ENCODE measurements around the gene DEPP1. TPM values are rescaled to one million over a fixed set of nuclear protein-coding genes. Genes with fewer than 3 reads are reported as not detected.

DEPP1 gene
- total and polyA plus RNA-seq, 2 of the 13 experiments (the other 11 are each of a cell fraction or from before 2014, with no cell fraction given), result 14.8 to 270 TPM

DNA sequence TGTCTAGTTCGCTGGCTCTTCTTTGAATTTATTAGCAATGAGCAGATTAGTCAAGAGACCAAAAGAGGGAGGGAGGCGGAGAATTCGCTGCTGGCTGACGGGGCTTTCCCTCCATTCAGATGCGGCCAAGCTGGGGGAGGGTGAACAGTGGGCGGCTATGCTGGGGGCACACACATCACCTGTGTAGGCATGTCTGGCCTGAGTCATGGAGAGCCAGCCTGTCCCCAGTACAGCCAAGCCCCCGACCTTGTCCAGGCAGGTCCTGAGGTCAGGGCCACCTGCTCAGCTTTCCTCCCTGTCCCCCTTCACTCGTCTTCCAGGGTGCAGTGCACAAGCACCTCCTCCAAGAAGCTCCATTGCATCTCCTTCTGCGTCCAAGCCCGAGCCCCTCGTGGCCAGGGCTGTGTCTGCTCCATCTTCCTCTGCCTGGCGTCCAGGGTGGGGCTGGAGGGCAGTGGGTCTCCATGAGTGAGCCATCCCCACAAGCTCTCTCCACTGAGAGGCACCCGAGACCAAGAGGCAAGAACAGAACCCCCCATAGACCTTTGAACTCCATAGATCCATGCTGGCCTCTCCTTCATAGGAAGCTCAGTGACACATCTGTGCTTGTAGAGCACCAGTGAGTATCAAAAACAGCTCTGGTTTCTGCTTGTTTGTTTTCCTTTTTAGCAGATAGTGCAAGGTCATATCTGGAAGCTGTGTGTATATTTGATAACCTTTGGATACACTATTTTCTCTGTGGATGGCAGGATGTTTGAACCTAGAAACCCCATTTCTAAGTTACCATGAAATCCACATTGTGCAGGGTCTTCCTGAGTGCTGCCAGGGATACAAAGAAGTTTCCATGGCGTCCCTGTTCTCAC is 1.9 kb upstream of the DEPP1 start (continued):
- TF ChIP-seq MEF2D (CRISPR knock-in tag; IDR thresholded peaks at IDR 0.05) (peak; percentile 99), BORCS8-MEF2B (CRISPR knock-in tag; IDR thresholded peaks at IDR 0.05) (peak; percentile 50; the same call in 1 of the 2 replicates), CEBPB (IDR thresholded peaks at IDR 0.05; ENCODE audit: borderline replicate concordance, low read depth, low read length) (no peak), MBD4 (IDR thresholded peaks at IDR 0.05; ENCODE audit: borderline replicate concordance, low read length) (no peak; the same call in 1 of the 2 replicates), MEIS1 (CRISPR knock-in tag; IDR thresholded peaks at IDR 0.05; ENCODE audit: borderline replicate concordance) (peak; percentile 41; the same call in 1 of the 2 replicates), ZNF562 (CRISPR knock-in tag; IDR thresholded peaks at IDR 0.05; ENCODE audit: borderline replicate concordance) (no peak), ASH2L (IDR thresholded peaks at IDR 0.05; ENCODE audit: insufficient read length, low read depth, low read length) (peak; percentile 90), FOSL2 (CRISPR knock-in tag; IDR thresholded peaks at IDR 0.05) (peak; percentile 44), HMG20B (CRISPR knock-in tag; conservative IDR thresholded peaks at IDR 0.05) (0 out of 2 replicates have a peak, but pooled peaks have one; percentile 48), ZMYM4 (CRISPR knock-in tag; IDR thresholded peaks at IDR 0.05) (peak; percentile 76), MBNL3 (CRISPR knock-in tag; conservative IDR thresholded peaks at IDR 0.05) (no peak), GABPA (IDR thresholded peaks at IDR 0.05; ENCODE audit: low read depth, low read length) (no peak), GABPA (CRISPR knock-in tag; IDR thresholded peaks at IDR 0.05; ENCODE audit: low read depth) (no peak), ZNF737 (CRISPR knock-in tag; IDR thresholded peaks at IDR 0.05; ENCODE audit: borderline replicate concordance) (0 out of 2 replicates have a peak, but pooled peaks have one; percentile 59), RFX1 (IDR thresholded peaks at IDR 0.05) (no peak), KDM3A (CRISPR knock-in tag; IDR thresholded peaks at IDR 0.05; ENCODE audit: low read depth) (no peak), ZMYM2 (CRISPR knock-in tag; IDR thresholded peaks at IDR 0.05) (no peak), RBM39 (IDR thresholded peaks at IDR 0.05; ENCODE audit: low read depth, low read length, poor library complexity, severe bottlenecking) (no peak)
- TF ChIP-seq, protein P1, sequence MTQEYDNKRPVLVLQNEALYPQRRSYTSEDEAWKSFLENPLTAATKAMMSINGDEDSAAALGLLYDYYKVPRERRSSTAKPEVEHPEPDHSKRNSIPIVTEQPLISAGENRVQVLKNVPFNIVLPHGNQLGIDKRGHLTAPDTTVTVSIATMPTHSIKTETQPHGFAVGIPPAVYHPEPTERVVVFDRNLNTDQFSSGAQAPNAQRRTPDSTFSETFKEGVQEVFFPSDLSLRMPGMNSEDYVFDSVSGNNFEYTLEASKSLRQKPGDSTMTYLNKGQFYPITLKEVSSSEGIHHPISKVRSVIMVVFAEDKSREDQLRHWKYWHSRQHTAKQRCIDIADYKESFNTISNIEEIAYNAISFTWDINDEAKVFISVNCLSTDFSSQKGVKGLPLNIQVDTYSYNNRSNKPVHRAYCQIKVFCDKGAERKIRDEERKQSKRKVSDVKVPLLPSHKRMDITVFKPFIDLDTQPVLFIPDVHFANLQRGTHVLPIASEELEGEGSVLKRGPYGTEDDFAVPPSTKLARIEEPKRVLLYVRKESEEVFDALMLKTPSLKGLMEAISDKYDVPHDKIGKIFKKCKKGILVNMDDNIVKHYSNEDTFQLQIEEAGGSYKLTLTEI (CRISPR knock-in tag; conservative IDR thresholded peaks at IDR 0.05), result no peak
- TF ChIP-seq, protein P2, sequence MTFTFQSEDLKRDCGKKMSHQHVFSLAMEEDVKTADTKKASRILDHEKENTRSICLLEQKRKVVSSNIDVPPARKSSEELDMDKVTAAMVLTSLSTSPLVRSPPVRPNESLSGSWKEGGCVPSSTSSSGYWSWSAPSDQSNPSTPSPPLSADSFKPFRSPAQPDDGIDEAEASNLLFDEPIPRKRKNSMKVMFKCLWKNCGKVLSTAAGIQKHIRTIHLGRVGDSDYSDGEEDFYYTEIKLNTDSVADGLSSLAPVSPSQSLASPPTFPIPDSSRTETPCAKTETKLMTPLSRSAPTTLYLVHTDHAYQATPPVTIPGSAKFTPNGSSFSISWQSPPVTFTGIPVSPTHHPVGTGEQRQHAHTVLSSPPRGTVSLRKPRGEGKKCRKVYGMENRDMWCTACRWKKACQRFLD (CRISPR knock-in tag; IDR thresholded peaks at IDR 0.05; ENCODE audit: borderline replicate concordance), result no peak
- TF ChIP-seq, protein P3, sequence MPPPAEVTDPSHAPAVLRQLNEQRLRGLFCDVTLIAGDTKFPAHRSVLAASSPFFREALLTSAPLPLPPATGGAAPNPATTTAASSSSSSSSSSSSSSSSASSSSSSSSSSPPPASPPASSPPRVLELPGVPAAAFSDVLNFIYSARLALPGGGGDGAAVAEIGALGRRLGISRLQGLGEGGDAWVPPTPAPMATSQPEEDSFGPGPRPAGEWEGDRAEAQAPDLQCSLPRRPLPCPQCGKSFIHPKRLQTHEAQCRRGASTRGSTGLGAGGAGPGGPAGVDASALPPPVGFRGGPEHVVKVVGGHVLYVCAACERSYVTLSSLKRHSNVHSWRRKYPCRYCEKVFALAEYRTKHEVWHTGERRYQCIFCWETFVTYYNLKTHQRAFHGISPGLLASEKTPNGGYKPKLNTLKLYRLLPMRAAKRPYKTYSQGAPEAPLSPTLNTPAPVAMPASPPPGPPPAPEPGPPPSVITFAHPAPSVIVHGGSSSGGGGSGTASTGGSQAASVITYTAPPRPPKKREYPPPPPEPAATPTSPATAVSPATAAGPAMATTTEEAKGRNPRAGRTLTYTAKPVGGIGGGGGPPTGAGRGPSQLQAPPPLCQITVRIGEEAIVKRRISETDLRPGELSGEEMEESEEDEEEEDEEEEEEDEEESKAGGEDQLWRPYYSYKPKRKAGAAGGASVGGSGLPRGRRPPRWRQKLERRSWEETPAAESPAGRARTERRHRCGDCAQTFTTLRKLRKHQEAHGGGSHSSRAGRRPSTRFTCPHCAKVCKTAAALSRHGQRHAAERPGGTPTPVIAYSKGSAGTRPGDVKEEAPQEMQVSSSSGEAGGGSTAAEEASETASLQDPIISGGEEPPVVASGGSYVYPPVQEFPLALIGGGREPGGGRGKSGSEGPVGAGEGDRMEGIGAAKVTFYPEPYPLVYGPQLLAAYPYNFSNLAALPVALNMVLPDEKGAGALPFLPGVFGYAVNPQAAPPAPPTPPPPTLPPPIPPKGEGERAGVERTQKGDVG (CRISPR knock-in tag; IDR thresholded peaks at IDR 0.05; ENCODE audit: borderline replicate concordance), result peak; percentile 67; the same call in 1 of the 2 replicates
- TF ChIP-seq, protein P4, sequence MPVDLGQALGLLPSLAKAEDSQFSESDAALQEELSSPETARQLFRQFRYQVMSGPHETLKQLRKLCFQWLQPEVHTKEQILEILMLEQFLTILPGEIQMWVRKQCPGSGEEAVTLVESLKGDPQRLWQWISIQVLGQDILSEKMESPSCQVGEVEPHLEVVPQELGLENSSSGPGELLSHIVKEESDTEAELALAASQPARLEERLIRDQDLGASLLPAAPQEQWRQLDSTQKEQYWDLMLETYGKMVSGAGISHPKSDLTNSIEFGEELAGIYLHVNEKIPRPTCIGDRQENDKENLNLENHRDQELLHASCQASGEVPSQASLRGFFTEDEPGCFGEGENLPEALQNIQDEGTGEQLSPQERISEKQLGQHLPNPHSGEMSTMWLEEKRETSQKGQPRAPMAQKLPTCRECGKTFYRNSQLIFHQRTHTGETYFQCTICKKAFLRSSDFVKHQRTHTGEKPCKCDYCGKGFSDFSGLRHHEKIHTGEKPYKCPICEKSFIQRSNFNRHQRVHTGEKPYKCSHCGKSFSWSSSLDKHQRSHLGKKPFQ (CRISPR knock-in tag; IDR thresholded peaks at IDR 0.05; ENCODE audit: insufficient replicate concordance), result peak; percentile 44
